DND-41 (cell line): Measurements from ENCODE around the gene KIF18B.

Experiments
- ATAC-seq: fragments of 200-7000 bp; cut with Tn5 transposase; 3 replicates; pipeline ENCODE4 v1.9.1; 2021; ENCODE audit warnings: low read depth; ENCODE audit not compliant: insufficient read depth
- DNase-seq: peaks from one replicate; pipeline ENCODE4 v3.0.0-alpha.2; 2020
- H2AFZ ChIP-seq: 2 replicates; pipeline ENCODE4 v1.6.0; 2012; ENCODE audit warnings: low read depth, low read length
- H3K27ac ChIP-seq: 2 replicates; pipeline ENCODE4 v1.5.1; 2012; ENCODE audit warnings: low read length, inconsistent platforms
- H3K27me3 ChIP-seq: fragments of 200-600 bp; sonication (generic); 2 replicates; pipeline ENCODE4 v1.6.0; 2012; ENCODE audit warnings: low read length, mild to moderate bottlenecking, inconsistent platforms; ENCODE audit not compliant: insufficient read depth, poor library complexity
- H3K36me3 ChIP-seq: 2 replicates; pipeline ENCODE4 v1.5.1; 2012; ENCODE audit warnings: low read length, inconsistent platforms; ENCODE audit not compliant: insufficient read depth
- H3K4me1 ChIP-seq: 2 replicates; pipeline ENCODE4 v1.5.1; 2012; ENCODE audit warnings: mild to moderate bottlenecking, low read length; ENCODE audit not compliant: insufficient read depth
- H3K4me2 ChIP-seq: 2 replicates; pipeline ENCODE4 v1.6.0; 2012; ENCODE audit warnings: mild to moderate bottlenecking, moderate library complexity, low read length, inconsistent platforms; ENCODE audit not compliant: insufficient read depth
- H3K4me3 ChIP-seq, 2 experiments: fragments of 200-600 bp in 1 of 2; shearing (Covaris generic) in 1 of 2; 2 replicates each; pipeline ENCODE4 v1.5.1; 2012 to 2016; ENCODE audit warnings: inconsistent platforms in 2 of 2, low read length in 2 of 2, mild to moderate bottlenecking in 2 of 2, low read depth in 1 of 2, moderate library complexity in 1 of 2
- H3K79me2 ChIP-seq: 2 replicates; pipeline ENCODE4 v1.6.0; 2012; ENCODE audit warnings: low read length, inconsistent platforms; ENCODE audit not compliant: insufficient read depth
- H3K9ac ChIP-seq: 2 replicates; pipeline ENCODE4 v1.6.0; 2012; ENCODE audit warnings: low read depth, mild to moderate bottlenecking, inconsistent platforms, low read length, moderate library complexity
- H3K9me3 ChIP-seq: 2 replicates; pipeline ENCODE4 v1.5.1; 2012; ENCODE audit warnings: low read length, moderate library complexity, mild to moderate bottlenecking, inconsistent platforms; ENCODE audit not compliant: insufficient read depth, severe bottlenecking
- H4K20me1 ChIP-seq: 2 replicates; pipeline ENCODE4 v1.6.0; 2012; ENCODE audit warnings: low read length; ENCODE audit not compliant: insufficient read depth
- CTCF ChIP-seq: IDR thresholded peaks from 2 replicates; pipeline ENCODE4 v1.5.1; 2012; ENCODE audit warnings: borderline replicate concordance, low read length, moderate library complexity, mild to moderate bottlenecking; ENCODE audit not compliant: poor library complexity, severe bottlenecking; ENCODE audit errors: extremely low read depth
- EZH2 ChIP-seq: IDR thresholded peaks from 3 replicates; pipeline ENCODE4 v1.6.1; 2012; ENCODE audit warnings: borderline replicate concordance, low read depth, mild to moderate bottlenecking, moderate library complexity, low read length, inconsistent platforms; ENCODE audit not compliant: severe bottlenecking

Gene KIF18B

GRCh38 chr17:44922746-44923470 lies 24.7 kb downstream of the KIF18B start:
- H3K9me3 ChIP-seq, result no peaks in the 10 kb centered on the region
- H3K9ac ChIP-seq, result no peak overlapping the region
- H4K20me1 ChIP-seq, result peaks cover 23% of the 10 kb centered on the region
- DNase-seq, result no peak
- H3K4me1 ChIP-seq, result no peaks in the 10 kb centered on the region
- peaks cover 23% of the 10 kb centered on the region for H3K36me3 ChIP-seq
- no peak overlapping the region for H3K27ac ChIP-seq
- TF ChIP-seq CTCF, result no peak
- no peak for TF ChIP-seq EZH2
- no peak overlapping the region for H3K4me2 ChIP-seq
- H3K79me2 ChIP-seq, result no peaks in the 10 kb centered on the region
- H2AFZ ChIP-seq, result no peak overlapping the region
- no peak; the same call in none of the 3 replicates for ATAC-seq
- peaks cover 8% of the 10 kb centered on the region for H3K27me3 ChIP-seq
- no peak overlapping the region for H3K4me3 ChIP-seq

- H3K9ac ChIP-seq, result no peak overlapping the region
Observed at GRCh38 chr17:44922136-44922535, 25.4 kb downstream of the KIF18B start.

GRCh38 chr17:44921122-44921882 lies 26.3 kb downstream of the KIF18B start:
- no peak for TF ChIP-seq CTCF
- no peak for TF ChIP-seq EZH2
- Histone ChIP-seq H3K9ac (no peak overlapping the region), H3K79me2 (no peaks in the 10 kb centered on the region), H2AFZ (no peak overlapping the region), H3K27me3 (peaks cover 8% of the 10 kb centered on the region), H3K27ac (no peak overlapping the region), H3K36me3 (peaks cover 7% of the 10 kb centered on the region), H3K4me2 (no peak overlapping the region), H3K9me3 (no peaks in the 10 kb centered on the region), H3K4me3 (no peak overlapping the region), H3K4me1 (no peaks in the 10 kb centered on the region), H4K20me1 (peaks cover 11% of the 10 kb centered on the region)
- no peak for ATAC-seq
- no peak for DNase-seq

More at GRCh38 chr17:44922136-44922535, 25.4 kb downstream of the KIF18B start:
- DNase-seq (no peak), ATAC-seq (no peak)
- no peaks in the 10 kb centered on the region for H3K79me2 ChIP-seq
- H3K4me2 ChIP-seq, result no peak overlapping the region
- no peak overlapping the region for H2AFZ ChIP-seq
- H3K9me3 ChIP-seq, result no peaks in the 10 kb centered on the region
- H4K20me1 ChIP-seq, result peaks cover 15% of the 10 kb centered on the region
- H3K27me3 ChIP-seq, result peaks cover 8% of the 10 kb centered on the region
- H3K4me1 ChIP-seq, result no peaks in the 10 kb centered on the region
- TF ChIP-seq EZH2, result no peak
- H3K27ac ChIP-seq, result no peak overlapping the region
- no peak overlapping the region for H3K4me3 ChIP-seq
- peaks cover 15% of the 10 kb centered on the region for H3K36me3 ChIP-seq

- ATAC-seq, result no peak
- TF ChIP-seq CTCF (no peak), EZH2 (no peak)
- Histone ChIP-seq H4K20me1 (peaks cover 4% of the 10 kb centered on the region), H2AFZ (no peak overlapping the region), H3K9me3 (no peaks in the 10 kb centered on the region), H3K4me1 (no peaks in the 10 kb centered on the region), H3K79me2 (no peaks in the 10 kb centered on the region), H3K4me3 (no peak overlapping the region), H3K27me3 (peaks cover 8% of the 10 kb centered on the region), H3K36me3 (no peaks in the 10 kb centered on the region; the same call in 1 of the 2 replicates), H3K4me2 (no peak overlapping the region), H3K9ac (no peak overlapping the region), H3K27ac (no peak overlapping the region)
- no peak for DNase-seq
Observed at GRCh38 chr17:44920565-44920940, 27.0 kb downstream of the KIF18B start.
